GM18951 (cell line): ENCODE measurements around the gene SLC25A40.
"Not testable (repeated sequence)": the region's sequence is repeated elsewhere in the genome, so short reads cannot be mapped to it uniquely, and the experiment has no call there.

Experiments
- POLR2A ChIP-seq: IDR thresholded peaks from 4 replicates; pipeline ENCODE4 v1.6.1; 2011; ENCODE audit warnings: mild to moderate bottlenecking; ENCODE audit not compliant: insufficient read length, insufficient read depth; ENCODE audit errors: extremely low read depth
- in situ Hi-C: fragments of 300-500 bp; cut with MboI; formaldehyde crosslinking; loops from one replicate; pipeline ENCODE4 v1.12.0; 2022; ENCODE audit warnings: low sequenced_read_pairs, mixed read lengths, inconsistent platforms; ENCODE audit not compliant: unreplicated experiment

The SLC25A40 gene

GRCh38 chr7:87878208-87878735 is 2.1 kb upstream of the SLC25A40 start:
- in situ Hi-C loops, result no loop called here
- no peak for TF ChIP-seq POLR2A

GRCh38 chr7:87877366-87878040 is 1.3 kb upstream of the SLC25A40 start:
- no peak for TF ChIP-seq POLR2A
- in situ Hi-C loops, result no loop called here

GRCh38 chr7:87876869-87877234 is 692 bp upstream of the SLC25A40 start:
- in situ Hi-C loops, result no loop called here
- TF ChIP-seq POLR2A, result no peak

- in situ Hi-C loops, result no loop called here
- TF ChIP-seq POLR2A, result no peak
Observed at GRCh38 chr7:87875151-87876039, 765 bp downstream of the SLC25A40 start.

- no peak for TF ChIP-seq POLR2A
- in situ Hi-C loops, result no loop called here
Observed at GRCh38 chr7:87874066-87874465, 2.1 kb downstream of the SLC25A40 start.

GRCh38 chr7:87873328-87873727 is 2.8 kb downstream of the SLC25A40 start:
- in situ Hi-C loops, result not testable (repeated sequence)

- in situ Hi-C loops, result no loop called here
- TF ChIP-seq POLR2A, result no peak
Observed at GRCh38 chr7:87872346-87872745, 3.8 kb downstream of the SLC25A40 start.

- in situ Hi-C loops, result no loop called here
- TF ChIP-seq POLR2A, result no peak
Observed at GRCh38 chr7:87870471-87870870, 5.7 kb downstream of the SLC25A40 start.

GRCh38 chr7:87866533-87866932 is 9.6 kb downstream of the SLC25A40 start:
- in situ Hi-C loops, result not testable (repeated sequence)

- TF ChIP-seq POLR2A, result no peak
- in situ Hi-C loops, result no loop called here
Observed at GRCh38 chr7:87866089-87866488, 10.1 kb downstream of the SLC25A40 start.

GRCh38 chr7:87858417-87859100 is 17.6 kb downstream of the SLC25A40 start:
- in situ Hi-C loops, result no loop called here
- TF ChIP-seq POLR2A, result no peak

- TF ChIP-seq POLR2A, result no peak
- in situ Hi-C loops, result no loop called here
Observed at GRCh38 chr7:87853237-87853864, 22.8 kb downstream of the SLC25A40 start.

GRCh38 chr7:87852306-87852705 is 23.9 kb downstream of the SLC25A40 start:
- in situ Hi-C loops, result no loop called here
- TF ChIP-seq POLR2A, result no peak
